ENCODE results near the gene SNAPC5. TPM values are rescaled to one million over a fixed set of nuclear protein-coding genes. Genes with fewer than 3 reads are reported as not detected.

SNAPC5 gene
- total and polyA plus RNA-seq, 2 of the 8 experiments (the other 6 are each of a cell fraction or from before 2014, with no cell fraction given) = 18.7 to 23.1 TPM

- no peak overlapping the region for H2BK5ac ChIP-seq (ENCODE audit: low read depth, low read length)
- H2BK15ac ChIP-seq (ENCODE audit: low read length) = no peak overlapping the region
- H4K5ac ChIP-seq (ENCODE audit: insufficient read length, low read depth, low read length) = no peak overlapping the region
- DNase-seq (ENCODE audit: low read depth in 1 of 2, low spot score in 2 of 2) = no peak
- ChIA-PET CTCF (ENCODE audit: partially characterized antibody) (interaction anchor here (0.9 kb wide), 1 partner anchor 69 kb away, joined by 3 read pairs; the partner anchor contains the start of gene MAP2K1), POLR2A (ENCODE audit: partially characterized antibody) (no interaction called here)
- FAIRE-seq = no peak
- peaks cover 4% of the 10 kb centered on the region; the same call in 1 of the 2 replicates for H3K79me1 ChIP-seq (ENCODE audit: low read depth, low read length)
- no peaks in the 10 kb centered on the region for H3K23me2 ChIP-seq (ENCODE audit: low read depth, low read length)
- H3K4me1 ChIP-seq (replicated peaks in 1 of 4; ENCODE audit: control insufficient read depth in 3 of 4, insufficient read depth in 4 of 4, low read length in 3 of 4) = no peaks in the 10 kb centered on the region; a peak in 2 of 7 replicates
- no peak overlapping the region for H2AFZ ChIP-seq (ENCODE audit: low read length)
- H4K8ac ChIP-seq (ENCODE audit: extremely low read depth, insufficient read depth, low read length) = no peak overlapping the region
- no peak overlapping the region for H3K14ac ChIP-seq (ENCODE audit: insufficient read length)
- no peak overlapping the region for H2BK120ac ChIP-seq (replicated peaks; ENCODE audit: low read depth, low read length)
- no peak overlapping the region for H2BK12ac ChIP-seq (ENCODE audit: low read depth, low read length)
- no peak overlapping the region for H3K4me3 ChIP-seq (ENCODE audit: extremely low read depth in 1 of 4, insufficient read depth in 2 of 4, low read depth in 3 of 4, low read length in 4 of 4)
- no peak overlapping the region for H3K9ac ChIP-seq (replicated peaks in 1 of 4; ENCODE audit: extremely low read depth in 1 of 4, low read depth in 3 of 4, low read length in 3 of 4)
- H3K36me3 ChIP-seq (ENCODE audit: control insufficient read depth in 2 of 4, insufficient read depth in 4 of 4, low read length in 3 of 4) = peaks cover 0 to 11% (median 0%) of the 10 kb centered on the region in 4 experiments; a peak in 4 of 8 replicates
- no peak overlapping the region for H3K18ac ChIP-seq (ENCODE audit: extremely low read depth, low read length)
- H3K4me2 ChIP-seq (ENCODE audit: insufficient read depth in 1 of 2, low read depth in 2 of 2, low read length in 2 of 2) = no peak overlapping the region
- H4K91ac ChIP-seq (replicated peaks; ENCODE audit: insufficient read length, low read length) = no peak overlapping the region
- H3K4ac ChIP-seq (replicated peaks; ENCODE audit: insufficient read length, low read depth, low read length) = no peak overlapping the region
- no peak overlapping the region for H2AK5ac ChIP-seq (ENCODE audit: low read depth, low read length)
- no peaks in the 10 kb centered on the region for H3K27me3 ChIP-seq (replicated peaks in 1 of 4; ENCODE audit: control insufficient read depth in 3 of 4, extremely low read depth in 1 of 4, insufficient read depth in 3 of 4, low read length in 3 of 4)
- no peak overlapping the region for H3K56ac ChIP-seq (replicated peaks; ENCODE audit: insufficient read length, low read depth, low read length)
- H4K20me1 ChIP-seq (replicated peaks in 1 of 2; ENCODE audit: control insufficient read depth in 1 of 2, insufficient read depth in 2 of 2, low read length in 2 of 2) = peaks cover 0 to 2% of the 10 kb centered on the region in 2 experiments
- no peak overlapping the region for H3K27ac ChIP-seq (ENCODE audit: low read depth, low read length)
- no peak overlapping the region for H2BK20ac ChIP-seq (ENCODE audit: low read length)
- no peaks in the 10 kb centered on the region for H3K9me3 ChIP-seq (ENCODE audit: insufficient read depth in 2 of 2, low read depth in 1 of 2, low read length in 1 of 2)
- 94% methylated on average over 3 of the region's 3 CpGs; no CpG with 5 or more reads in 1 of the 2 experiments for WGBS, 2 experiments (ENCODE audit: extremely low coverage in 1 of 2, insufficient coverage in 1 of 2, insufficient read length in 1 of 2, insufficient replicate concordance in 2 of 2, low coverage in 1 of 2, low lambda C conversion rate in 2 of 2, missing lambda C conversion rate in 1 of 2)
- no peak overlapping the region for H3K23ac ChIP-seq (ENCODE audit: insufficient read length)
- no peaks in the 10 kb centered on the region for H3K79me2 ChIP-seq (ENCODE audit: control insufficient read depth in 1 of 2, insufficient read depth in 2 of 2, low read length in 2 of 2)
- no peak for TF ChIP-seq TAF1 (IDR thresholded peaks at IDR 0.05; ENCODE audit: low read depth, low read length)
- no peak for TF ChIP-seq TCF12 (IDR thresholded peaks at IDR 0.05; ENCODE audit: low read depth, low read length)
- TF ChIP-seq KDM1A (IDR thresholded peaks at IDR 0.05; ENCODE audit: borderline replicate concordance, low read length) = no peak
- TF ChIP-seq POLR2AphosphoS5 (IDR thresholded peaks at IDR 0.05; ENCODE audit: low read depth, low read length) = no peak
- TF ChIP-seq CHD1 (IDR thresholded peaks at IDR 0.05; ENCODE audit: low read depth, low read length) = no peak
- no peak for TF ChIP-seq CTCF (IDR thresholded peaks at IDR 0.05; ENCODE audit: control extremely low read depth in 1 of 3, insufficient read depth in 1 of 3, low read depth in 1 of 3, low read length in 3 of 3)
- no peak for TF ChIP-seq GABPA (IDR thresholded peaks at IDR 0.05; ENCODE audit: borderline replicate concordance, insufficient read depth, low read length)
- no peak for TF ChIP-seq RBBP5 (IDR thresholded peaks at IDR 0.05; ENCODE audit: borderline replicate concordance, low read depth, low read length)
- no peak for TF ChIP-seq SRF (IDR thresholded peaks at IDR 0.05; ENCODE audit: low read depth, low read length)
- no peak for TF ChIP-seq EP300 (IDR thresholded peaks at IDR 0.05; ENCODE audit: borderline replicate concordance in 1 of 2, low read depth in 2 of 2, low read length in 2 of 2)
- no peak for TF ChIP-seq YY1 (IDR thresholded peaks at IDR 0.05; ENCODE audit: low read depth, low read length)
- TF ChIP-seq CREB1 (IDR thresholded peaks at IDR 0.05) = no peak
- no peak for TF ChIP-seq ZNF274 (IDR thresholded peaks at IDR 0.05; ENCODE audit: borderline replicate concordance, extremely low read depth, low read length)
These were observed 41.4 kb downstream of the SNAPC5 start for GRCh38 chr15:66456211-66456610.
